Measurements from ENCODE around the gene STAG1. TPM values are rescaled to one million over a fixed set of nuclear protein-coding genes. Genes with fewer than 3 reads are reported as not detected.

The STAG1 gene
- total and polyA plus RNA-seq, 2 of the 13 experiments (the other 11 are each of a cell fraction or from before 2014, with no cell fraction given) = 6.2 to 25.9 TPM

GRCh38 chr3:136562026-136562425 lies 190.2 kb downstream of the STAG1 start (continued):
- TF ChIP-seq ZBTB46 (CRISPR knock-in tag; IDR thresholded peaks at IDR 0.05; ENCODE audit: borderline replicate concordance) = no peak
- no peak for TF ChIP-seq MAFK (conservative IDR thresholded peaks at IDR 0.05 in 1 of 2, IDR thresholded peaks at IDR 0.05 in 1 of 2; ENCODE audit: low read length in 2 of 2)
- TF ChIP-seq ZSCAN21 (CRISPR knock-in tag; IDR thresholded peaks at IDR 0.05; ENCODE audit: borderline replicate concordance) = no peak

- H3K79me2 ChIP-seq (ENCODE audit: insufficient read depth, low read length) = no peaks in the 10 kb centered on the region
- H4K20me1 ChIP-seq (ENCODE audit: insufficient read depth, low read length) = no peaks in the 10 kb centered on the region
- 100% methylated on average over 2 of the region's 2 CpGs for WGBS (ENCODE audit: low lambda C conversion rate)
- no peaks in the 10 kb centered on the region for H3K4me1 ChIP-seq (ENCODE audit: insufficient read depth, low read length)
- no peak for ATAC-seq
- no peak for FAIRE-seq
- H3K27ac ChIP-seq (ENCODE audit: extremely low read length, insufficient read depth, low read length) = no peak overlapping the region
- in situ Hi-C loops (cut with HindIII; ENCODE audit: extremely low pct_ligation_motif_present, low pct_unique_long_range_greater_than_20kb) = loop anchor here (25.0 kb wide), 1 partner anchor 177 kb away; no protein-coding TSS in a partner anchor
- ChIA-PET CTCF (ENCODE audit: low intra/inter-chr PET ratio, low total read pairs) (no interaction called here), POLR2A (no interaction called here)
- H3K4me2 ChIP-seq (ENCODE audit: low read depth, low read length) = no peak overlapping the region
- no TSS peak for BruUV-seq (replicated peaks)
- H3K27me3 ChIP-seq (ENCODE audit: control insufficient read depth in 1 of 2, insufficient read depth in 2 of 2, low read length in 2 of 2) = no peaks in the 10 kb centered on the region
- H2AFZ ChIP-seq (ENCODE audit: low read length) = no peak overlapping the region
- no peak overlapping the region for H3K9ac ChIP-seq (ENCODE audit: insufficient read depth, low read depth, low read length)
- intact Hi-C loops (cut with micrococcal nuclease; ENCODE audit: unreplicated experiment) = no loop called here
- DNase-seq (ENCODE audit: low spot score) = no peak
- H3K36me3 ChIP-seq (replicated peaks in 1 of 2; ENCODE audit: control insufficient read depth in 1 of 2, insufficient read depth in 2 of 2, low read length in 2 of 2) = no peaks in the 10 kb centered on the region
- no peaks in the 10 kb centered on the region for H3K9me3 ChIP-seq (ENCODE audit: low read length)
- TF ChIP-seq MBD4 (IDR thresholded peaks at IDR 0.05; ENCODE audit: borderline replicate concordance, low read length) (no peak), MATR3 (CRISPR knock-in tag; IDR thresholded peaks at IDR 0.05) (no peak), CCAR2 (optimal IDR thresholded peaks at IDR 0.05; ENCODE audit: low read depth, low read length) (no peak), ARID3A (IDR thresholded peaks at IDR 0.05; ENCODE audit: low read depth, low read length) (no peak), PLRG1 (conservative IDR thresholded peaks at IDR 0.05) (no peak), HOXD1 (CRISPR knock-in tag; IDR thresholded peaks at IDR 0.05) (no peak), ZNF597 (CRISPR knock-in tag; IDR thresholded peaks at IDR 0.05) (no peak), EED (CRISPR knock-in tag; IDR thresholded peaks at IDR 0.05) (no peak), SALL1 (CRISPR knock-in tag; IDR thresholded peaks at IDR 0.05) (no peak), BCL6 (CRISPR knock-in tag; IDR thresholded peaks at IDR 0.05) (no peak), NR3C1 (CRISPR knock-in tag; IDR thresholded peaks at IDR 0.05) (no peak), RFXANK (CRISPR knock-in tag; IDR thresholded peaks at IDR 0.05) (no peak), CENPT (CRISPR knock-in tag; IDR thresholded peaks at IDR 0.05; ENCODE audit: low read depth) (no peak), HOXA7 (CRISPR knock-in tag; IDR thresholded peaks at IDR 0.05) (no peak), TOPORS (CRISPR knock-in tag; IDR thresholded peaks at IDR 0.05) (no peak), TCF12 (IDR thresholded peaks at IDR 0.05) (no peak), TCF12 (CRISPR knock-in tag; IDR thresholded peaks at IDR 0.05) (no peak), DR1 (CRISPR knock-in tag; IDR thresholded peaks at IDR 0.05) (no peak), HOXA9 (CRISPR knock-in tag; IDR thresholded peaks at IDR 0.05; ENCODE audit: borderline replicate concordance) (no peak)
- no peak overlapping the region for H3K4me3 ChIP-seq (replicated peaks in 1 of 3; ENCODE audit: insufficient read depth in 1 of 3, low read depth in 2 of 3, low read length in 3 of 3)
Observed at GRCh38 chr3:136559896-136560295, 192.3 kb downstream of the STAG1 start.

Measured in HepG2 (cell line).